CD4-positive, alpha-beta T cell treated with Interleukin-12 subunit alpha and Interleukin-12 subunit beta, for 1 hour (primary cell): ENCODE data around the gene LYPD3.
"Not testable (repeated sequence)": the region's sequence is repeated elsewhere in the genome, so short reads cannot be mapped to it uniquely, and the experiment has no call there.

Source experiments
- DNase-seq: peaks from one replicate; pipeline ENCODE4 v3.0.0-alpha.2; 2020

The LYPD3 gene

GRCh38 chr19:43460362-43461016, 4.9 kb downstream of the LYPD3 start:
- no peak for DNase-seq

GRCh38 chr19:43457809-43458208, 7.6 kb downstream of the LYPD3 start:
- no peak for DNase-seq

GRCh38 chr19:43455321-43456113, 9.9 kb downstream of the LYPD3 start:
- no peak for DNase-seq

GRCh38 chr19:43454031-43454430, 11.4 kb downstream of the LYPD3 start:
- DNase-seq: no peak

GRCh38 chr19:43452582-43452981, 12.8 kb downstream of the LYPD3 start:
- DNase-seq: no peak

GRCh38 chr19:43450545-43450997, 14.8 kb downstream of the LYPD3 start:
- DNase-seq: no peak

- no peak for DNase-seq
These were observed 17.8 kb downstream of the LYPD3 start for GRCh38 chr19:43447655-43448054.

- peak; percentile 84 for DNase-seq
These were observed 18.5 kb downstream of the LYPD3 start for GRCh38 chr19:43446746-43447489.

- DNase-seq: no peak
These were observed 20.0 kb downstream of the LYPD3 start for GRCh38 chr19:43445426-43445825.

- no peak for DNase-seq
These were observed 20.7 kb downstream of the LYPD3 start for GRCh38 chr19:43444531-43445287.

GRCh38 chr19:43444091-43444490, 21.3 kb downstream of the LYPD3 start:
- DNase-seq: not testable (repeated sequence)

- no peak for DNase-seq
These were observed 23.7 kb downstream of the LYPD3 start for GRCh38 chr19:43441716-43442115.

GRCh38 chr19:43439709-43440063, 25.7 kb downstream of the LYPD3 start:
- DNase-seq: no peak

- DNase-seq: peak; percentile 87
These were observed 26.2 kb downstream of the LYPD3 start for GRCh38 chr19:43439032-43439708.

GRCh38 chr19:43438291-43439031, 26.9 kb downstream of the LYPD3 start:
- DNase-seq: no peak

GRCh38 chr19:43437712-43438111, 27.7 kb downstream of the LYPD3 start:
- DNase-seq: no peak

GRCh38 chr19:43437284-43437683, 28.1 kb downstream of the LYPD3 start:
- not testable (repeated sequence) for DNase-seq

- no peak for DNase-seq
These were observed 29.6 kb downstream of the LYPD3 start for GRCh38 chr19:43435775-43436174.

GRCh38 chr19:43433689-43434088, 31.7 kb downstream of the LYPD3 start:
- no peak for DNase-seq

- no peak for DNase-seq
These were observed 32.1 kb downstream of the LYPD3 start for GRCh38 chr19:43433358-43433673.

- no peak for DNase-seq
These were observed 34.4 kb downstream of the LYPD3 start for GRCh38 chr19:43430976-43431375.
